Activated naive CD4-positive, alpha-beta T cell treated with anti-CD3 and anti-CD28 coated beads, Interleukin-2, amount 50 U/mL, for 72 hours (primary cell): ENCODE data around the gene CATSPERD. TPM values are rescaled to one million over a fixed set of nuclear protein-coding genes. Genes with fewer than 3 reads are reported as not detected.

ENCODE experiments used
- ATAC-seq, 2 donors: fragments of 150-1000 bp; cut with Tn5 transposase; 2 replicates each; pipeline ENCODE4 v1.10.0; 2021; ENCODE audit warnings: mild to moderate bottlenecking in 2 of 2, moderate library complexity in 2 of 2
- DNase-seq, 2 donors: peaks; one replicate each; pipeline ENCODE4 v3.0.0; 2021 to 2022; ENCODE audit warnings: low spot score in 2 of 2
- H3K27ac Mint-ChIP-seq, 2 donors: one replicate each; pipeline ENCODE4 v1.8.0; 2022; ENCODE audit warnings: mild to moderate bottlenecking in 2 of 2, mixed read lengths in 2 of 2
- H3K36me3 Mint-ChIP-seq, 2 donors: one replicate each; pipeline ENCODE4 v1.8.0; 2022; ENCODE audit warnings: mixed read lengths in 2 of 2
- H3K9me3 Mint-ChIP-seq, 2 donors: one replicate each; pipeline ENCODE4 v1.8.0; 2022; ENCODE audit warnings: mixed read lengths in 2 of 2
- total RNA-seq, 2 donors: library from RNA; stranded (reverse); gene quantifications; one replicate each; pipeline ENCODE4 v1.2.3, GENCODE V29; 2022

Gene CATSPERD, protein sequence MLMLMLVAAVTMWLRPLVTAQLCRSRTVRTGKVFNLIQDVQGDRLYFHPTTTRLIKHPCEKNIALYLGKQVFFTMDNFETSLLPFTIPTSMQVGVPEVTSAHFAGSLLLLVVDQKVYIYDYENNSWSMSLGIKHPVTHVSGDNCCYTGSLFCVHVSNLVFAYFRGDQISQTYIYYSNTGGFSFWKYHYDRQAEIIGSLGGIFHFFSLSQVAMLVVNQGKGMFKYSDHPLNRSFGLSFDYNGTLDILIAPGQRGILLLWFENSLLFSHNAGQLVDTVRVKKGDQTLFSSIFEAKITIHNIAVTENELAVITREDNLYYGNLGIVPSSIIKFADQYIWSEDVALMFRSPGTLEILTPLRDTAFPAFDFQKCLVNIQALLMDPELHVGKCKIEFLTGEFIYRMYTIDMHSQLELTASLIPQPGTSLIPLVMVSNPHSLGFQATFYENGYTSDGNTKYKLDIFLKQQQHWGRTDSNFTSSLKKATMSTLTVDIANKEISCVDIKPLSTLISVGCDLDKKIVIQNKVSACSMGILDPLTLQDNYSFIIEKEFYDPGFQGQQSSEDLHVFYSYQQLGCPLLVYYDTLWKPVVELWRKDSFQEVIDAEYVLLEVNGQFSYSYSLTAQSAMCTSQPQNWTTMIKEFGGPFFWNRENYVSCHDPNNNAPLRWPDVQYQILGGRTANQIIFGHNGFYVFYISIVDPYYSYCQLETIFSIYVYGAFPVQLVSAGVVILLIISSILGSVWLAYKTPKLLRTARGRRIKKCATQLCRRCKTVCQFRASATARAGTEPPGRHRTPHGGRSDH
- not detected for total RNA-seq

DNA sequence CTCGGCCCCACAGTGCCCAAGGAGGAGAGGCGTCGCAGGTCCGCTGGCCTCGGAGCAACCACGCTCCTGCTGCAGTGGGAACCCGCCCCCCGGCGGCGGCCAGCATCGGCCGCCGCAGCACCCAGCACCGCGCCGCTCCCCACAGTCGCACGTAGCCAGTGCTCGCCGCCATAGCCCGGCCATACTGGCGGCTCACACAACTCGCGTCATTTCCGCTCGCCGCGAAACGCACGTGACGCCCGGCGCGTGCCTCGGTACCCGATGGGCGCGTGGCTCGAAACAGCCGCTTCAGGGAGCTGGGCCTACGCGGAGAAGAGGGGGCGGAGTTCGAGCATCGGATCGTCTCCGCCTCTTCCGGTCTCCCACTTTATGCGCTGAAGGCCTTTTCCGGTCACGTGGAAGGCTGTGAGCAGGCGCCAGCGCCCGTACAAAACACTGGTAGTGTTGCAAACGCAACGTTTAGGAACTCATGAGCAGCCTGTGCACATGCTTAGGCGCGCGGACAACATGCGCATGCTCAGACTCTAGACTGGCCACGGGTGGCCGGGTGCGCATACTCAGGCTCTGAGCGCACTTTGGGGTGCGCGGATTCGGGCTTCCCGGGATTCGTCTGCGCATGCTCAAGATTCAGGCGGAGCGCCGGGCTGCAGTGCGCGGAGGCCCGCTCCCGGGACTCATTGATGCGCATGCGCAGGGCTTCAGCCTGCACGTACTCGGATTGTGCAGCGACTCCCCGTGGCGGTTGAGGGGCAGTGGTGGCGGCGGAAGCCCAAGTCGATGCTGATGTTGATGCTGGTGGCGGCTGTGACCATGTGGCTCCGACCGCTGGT is at the start of gene CATSPERD, which contains the start of gene LONP1:
TSS of gene CATSPERD (plus strand) at position 677 of the 830 bp plus-strand sequence. CDS start at position 778, 101 bp downstream.
TSS of gene LONP1 (minus strand) at position 186 of the 830 bp plus-strand sequence. CDS start at position 172, 14 bp downstream.
- DNase-seq (peak; percentile 98 to 99), ATAC-seq (peak; percentile 90 to 91)
- Mint-ChIP-seq H3K36me3 (peaks cover 11 to 27% of the 10 kb centered on the region in 2 donors), H3K9me3 (no peaks in the 10 kb centered on the region), H3K27ac (peak within 1 kb of the TSS; percentile 99 to 100)

DNA sequence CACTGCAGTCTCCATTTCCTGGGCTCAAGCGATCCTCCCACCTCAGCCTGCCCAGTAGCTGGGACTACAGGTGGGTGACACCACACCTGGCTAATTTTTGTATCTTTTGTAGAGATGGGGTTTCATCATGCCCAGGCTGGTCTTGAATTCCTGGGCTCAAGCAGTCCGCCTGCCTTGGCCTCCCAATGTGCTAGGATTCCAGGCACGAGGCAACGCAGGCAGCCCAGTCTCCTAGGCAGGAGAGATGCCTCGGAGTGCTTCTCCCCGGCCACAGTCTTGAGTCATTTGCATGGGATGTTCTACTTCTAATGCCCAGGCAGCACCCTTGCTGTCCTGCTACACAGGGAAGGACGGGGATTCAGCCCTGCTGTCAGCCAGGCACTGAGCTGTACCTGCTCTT is 48.8 kb upstream of the CATSPERD start:
- DNase-seq (no peak), ATAC-seq (no peak)
- peaks cover 7 to 8% of the 10 kb centered on the region in 2 donors for H3K36me3 Mint-ChIP-seq
- peaks cover 0 to 5% of the 10 kb centered on the region in 2 donors for H3K9me3 Mint-ChIP-seq
- H3K27ac Mint-ChIP-seq: no peak overlapping the region

DNA sequence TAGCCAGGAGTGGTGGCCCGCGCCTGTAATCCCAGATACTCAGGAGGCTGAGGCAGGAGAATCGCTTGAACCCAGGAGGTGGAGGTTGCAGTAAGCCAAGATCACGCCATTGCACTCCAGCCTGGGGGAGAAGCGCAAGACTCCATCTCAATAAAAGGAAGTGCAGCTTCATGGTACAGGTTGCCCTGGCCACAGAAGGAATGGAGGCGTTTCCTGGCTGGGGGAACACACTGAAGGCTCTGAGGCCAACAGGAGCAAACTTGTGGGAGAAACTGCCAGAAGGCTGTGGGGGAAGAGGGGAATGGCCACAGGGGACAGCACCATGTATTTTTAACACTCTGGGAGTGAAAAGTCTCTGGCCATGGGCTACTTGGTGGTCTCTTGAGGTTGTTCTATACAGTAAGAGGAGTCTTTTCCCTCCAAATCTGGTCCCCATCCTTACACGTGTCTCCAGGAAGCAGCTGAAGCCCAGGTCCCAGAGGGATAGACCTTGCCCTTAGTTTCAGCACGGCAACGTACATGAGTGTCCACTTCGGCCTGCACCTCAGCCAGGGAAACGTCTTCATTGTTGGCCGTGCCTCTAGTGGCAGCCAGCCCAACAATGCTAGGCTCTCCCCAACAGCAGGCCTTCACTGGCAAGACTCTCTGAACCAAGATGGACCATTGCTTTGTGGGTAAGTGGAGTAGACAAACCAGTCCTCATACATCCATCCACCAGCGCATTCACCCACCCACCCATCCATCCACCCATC is 47.6 kb upstream of the CATSPERD start:
- peaks cover 0 to 7% of the 10 kb centered on the region in 2 donors for H3K36me3 Mint-ChIP-seq
- H3K27ac Mint-ChIP-seq: peak overlapping the region; percentile 55 to 64
- peaks cover 0 to 5% of the 10 kb centered on the region in 2 donors for H3K9me3 Mint-ChIP-seq
- DNase-seq (no peak), ATAC-seq (no peak)

DNA sequence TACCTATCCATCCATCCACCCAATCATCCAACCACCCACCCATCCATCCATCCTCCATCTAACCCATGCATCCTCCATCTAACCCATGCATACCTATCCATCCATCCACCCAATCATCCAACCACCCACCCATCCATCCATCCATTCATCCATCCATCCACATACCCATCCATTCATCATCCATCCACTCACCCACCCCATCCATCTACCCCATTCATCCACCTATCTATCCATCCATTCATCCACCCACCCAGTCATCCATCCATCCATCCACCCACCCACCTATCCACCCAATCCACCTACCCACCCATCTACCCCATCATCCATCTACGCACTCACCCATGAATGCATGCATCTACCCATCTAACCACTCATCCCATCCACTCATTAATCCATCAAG is 46.7 kb upstream of the CATSPERD start:
- no peak overlapping the region for H3K27ac Mint-ChIP-seq
- peaks cover 0 to 5% of the 10 kb centered on the region in 2 donors for H3K9me3 Mint-ChIP-seq
- ATAC-seq (no peak), DNase-seq (no peak)
- peaks cover 0 to 7% of the 10 kb centered on the region in 2 donors for H3K36me3 Mint-ChIP-seq

DNA sequence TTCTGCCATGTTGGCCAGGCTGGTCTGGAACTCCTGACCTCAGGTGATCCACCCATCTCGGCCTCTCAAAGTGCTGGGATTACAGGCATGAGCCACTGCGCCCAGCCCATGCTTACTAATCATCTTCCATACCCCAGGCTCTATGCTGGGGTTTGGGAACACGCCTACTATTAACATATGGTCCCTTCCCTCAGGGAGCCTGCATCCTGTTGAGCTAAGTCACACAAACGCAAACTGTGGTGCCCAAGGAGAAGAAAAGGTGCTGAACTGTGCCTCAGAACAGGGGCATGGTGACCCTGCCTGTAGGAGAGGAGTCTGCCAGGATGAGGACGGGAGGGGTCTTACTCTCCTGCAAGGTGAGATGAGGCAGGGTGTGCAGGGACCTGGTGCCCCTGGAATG is 45.7 kb upstream of the CATSPERD start:
- no peak for ATAC-seq
- H3K36me3 Mint-ChIP-seq: peaks cover 7 to 8% of the 10 kb centered on the region in 2 donors
- DNase-seq: no peak
- peaks cover 0 to 5% of the 10 kb centered on the region in 2 donors for H3K9me3 Mint-ChIP-seq
- peak overlapping the region in 1 of 2 donors; percentile 25 for H3K27ac Mint-ChIP-seq

DNA sequence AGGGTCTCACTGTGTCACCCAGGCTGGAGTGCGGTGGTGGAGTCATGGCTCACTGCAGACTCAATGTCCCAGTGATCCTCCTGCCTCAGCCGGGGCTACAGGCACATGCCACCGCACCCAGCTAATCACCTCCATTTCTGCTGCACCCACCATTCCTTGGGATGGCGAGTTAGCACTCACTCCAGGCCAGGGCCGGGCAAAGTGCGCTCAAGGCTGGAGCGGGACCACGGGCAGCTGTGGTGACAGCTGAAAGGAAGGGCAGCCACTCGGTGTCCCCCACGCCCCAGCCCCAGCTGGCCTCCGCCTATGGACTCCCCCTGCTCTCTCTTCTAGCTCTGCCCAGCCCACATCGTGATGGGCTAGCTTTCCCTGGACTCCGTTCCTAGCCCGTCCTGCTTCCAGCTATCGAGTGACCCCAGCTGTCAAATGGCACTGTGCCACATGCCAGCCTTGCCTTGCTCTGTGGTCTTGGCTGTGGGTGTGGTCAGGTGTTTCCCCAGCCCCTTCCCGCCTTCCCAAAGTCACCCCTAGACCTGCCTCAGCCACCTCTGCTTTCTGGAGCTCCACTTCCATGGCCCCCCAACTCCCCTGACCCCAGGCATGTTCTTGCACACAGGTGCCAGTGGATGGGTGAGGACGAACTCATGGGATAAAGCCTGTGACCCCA is 44.2 kb upstream of the CATSPERD start:
- Mint-ChIP-seq H3K27ac (peak overlapping the region; percentile 61 to 91), H3K36me3 (peaks cover 14 to 18% of the 10 kb centered on the region in 2 donors), H3K9me3 (peaks cover 0 to 5% of the 10 kb centered on the region in 2 donors)
- DNase-seq (no peak), ATAC-seq (no peak)

DNA sequence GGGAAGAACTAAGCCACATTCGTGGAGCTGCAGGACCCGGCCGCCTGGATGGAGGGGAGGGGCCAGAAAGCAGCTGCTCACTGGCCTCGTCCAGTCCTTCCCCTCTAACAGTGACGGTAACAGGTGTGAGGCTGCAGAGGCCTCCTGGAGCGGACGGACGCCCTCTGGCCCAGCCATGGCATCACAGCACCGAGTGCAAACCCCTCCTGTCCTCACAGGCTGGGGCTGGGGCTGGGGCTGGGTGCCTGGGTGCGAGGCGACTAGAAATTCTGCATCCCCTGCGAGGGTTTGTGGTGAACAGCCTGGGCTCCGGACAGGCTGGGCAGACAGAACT is 43.7 kb upstream of the CATSPERD start:
- DNase-seq (no peak), ATAC-seq (no peak)
- peaks cover 14 to 18% of the 10 kb centered on the region in 2 donors for H3K36me3 Mint-ChIP-seq
- H3K27ac Mint-ChIP-seq: peak overlapping the region in 1 of 2 donors; percentile 61
- H3K9me3 Mint-ChIP-seq: peaks cover 0 to 5% of the 10 kb centered on the region in 2 donors

DNA sequence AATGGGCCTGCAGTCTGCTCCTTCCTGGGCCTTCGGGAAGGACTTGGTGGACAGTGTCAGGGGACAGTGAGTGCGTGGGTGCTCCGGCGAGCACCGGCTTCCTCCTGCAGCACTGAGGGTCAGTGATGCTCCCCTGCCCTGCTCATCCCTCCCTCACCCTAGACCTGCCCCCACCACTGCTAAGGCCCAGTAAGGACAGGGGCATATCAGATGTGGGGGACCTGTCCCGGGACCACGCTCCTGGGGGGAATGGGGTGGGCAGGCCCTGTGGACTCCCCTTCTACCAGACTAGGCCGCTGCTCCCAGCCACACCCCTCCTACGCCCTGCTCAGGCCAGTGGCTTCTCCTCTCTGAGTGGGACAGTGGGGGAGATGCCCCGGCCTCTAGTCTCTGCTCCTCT is 43.3 kb upstream of the CATSPERD start:
- no peak for ATAC-seq
- Mint-ChIP-seq H3K9me3 (peaks cover 0 to 5% of the 10 kb centered on the region in 2 donors), H3K27ac (no peak overlapping the region), H3K36me3 (peaks cover 14 to 18% of the 10 kb centered on the region in 2 donors)
- DNase-seq: no peak

DNA sequence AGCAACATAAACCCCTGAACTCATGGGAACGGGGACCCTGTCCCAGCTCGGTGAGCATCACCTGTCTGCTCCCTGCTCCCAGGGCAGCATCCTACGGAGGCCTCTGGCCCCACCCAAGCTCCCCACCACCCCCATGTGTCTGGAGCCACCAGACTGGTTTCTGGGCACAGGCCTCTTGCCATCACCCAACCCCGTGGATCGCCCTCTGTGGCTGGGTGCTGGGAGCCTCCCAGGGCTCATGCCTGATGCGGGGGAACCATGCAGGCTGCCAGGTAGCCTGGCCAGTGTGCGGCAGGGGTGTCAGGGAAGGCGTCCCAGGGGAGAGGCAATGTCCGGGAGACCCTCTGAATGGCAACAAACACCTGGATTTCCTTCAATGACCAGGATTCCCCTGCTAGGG is 42.9 kb upstream of the CATSPERD start:
- peaks cover 0 to 5% of the 10 kb centered on the region in 2 donors for H3K9me3 Mint-ChIP-seq
- no peak for DNase-seq
- no peak overlapping the region for H3K27ac Mint-ChIP-seq
- peaks cover 14 to 18% of the 10 kb centered on the region in 2 donors for H3K36me3 Mint-ChIP-seq
- ATAC-seq: no peak

DNA sequence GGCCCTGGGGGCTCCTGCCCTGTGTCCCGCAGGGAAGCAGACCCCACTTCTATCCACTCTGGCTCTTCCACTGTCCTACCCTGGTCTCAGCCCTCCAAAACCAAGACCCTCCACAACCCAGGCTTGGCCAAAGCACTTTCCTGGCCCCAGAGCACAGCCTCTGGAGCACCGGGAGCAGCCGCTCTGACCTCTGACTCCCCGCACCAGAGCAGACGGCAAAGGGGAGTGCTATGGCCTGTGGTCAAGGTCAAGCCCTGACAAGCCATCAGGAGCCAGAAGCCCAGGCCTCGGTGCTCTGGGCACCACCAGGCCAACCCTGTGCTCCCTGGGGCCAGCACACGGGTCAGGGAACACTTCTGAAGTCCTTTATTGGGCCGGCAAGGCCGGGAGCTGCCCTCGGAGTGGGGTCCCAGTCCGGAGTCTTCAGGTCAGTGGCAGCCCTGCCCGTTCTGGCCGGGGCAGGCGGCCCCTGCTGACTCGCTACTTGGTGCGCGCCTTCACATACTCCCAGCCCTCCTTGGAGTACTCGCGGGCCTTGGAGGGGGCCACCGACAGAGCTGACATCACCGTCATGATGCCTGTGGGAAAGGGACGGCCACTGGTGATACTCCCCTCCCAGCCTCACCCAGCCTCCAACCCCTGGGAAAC is 42.2 kb upstream of the CATSPERD start:
- Mint-ChIP-seq H3K27ac (no peak overlapping the region), H3K9me3 (peaks cover 0 to 5% of the 10 kb centered on the region in 2 donors), H3K36me3 (peaks cover 14 to 18% of the 10 kb centered on the region in 2 donors)
- ATAC-seq: no peak
- no peak for DNase-seq

DNA sequence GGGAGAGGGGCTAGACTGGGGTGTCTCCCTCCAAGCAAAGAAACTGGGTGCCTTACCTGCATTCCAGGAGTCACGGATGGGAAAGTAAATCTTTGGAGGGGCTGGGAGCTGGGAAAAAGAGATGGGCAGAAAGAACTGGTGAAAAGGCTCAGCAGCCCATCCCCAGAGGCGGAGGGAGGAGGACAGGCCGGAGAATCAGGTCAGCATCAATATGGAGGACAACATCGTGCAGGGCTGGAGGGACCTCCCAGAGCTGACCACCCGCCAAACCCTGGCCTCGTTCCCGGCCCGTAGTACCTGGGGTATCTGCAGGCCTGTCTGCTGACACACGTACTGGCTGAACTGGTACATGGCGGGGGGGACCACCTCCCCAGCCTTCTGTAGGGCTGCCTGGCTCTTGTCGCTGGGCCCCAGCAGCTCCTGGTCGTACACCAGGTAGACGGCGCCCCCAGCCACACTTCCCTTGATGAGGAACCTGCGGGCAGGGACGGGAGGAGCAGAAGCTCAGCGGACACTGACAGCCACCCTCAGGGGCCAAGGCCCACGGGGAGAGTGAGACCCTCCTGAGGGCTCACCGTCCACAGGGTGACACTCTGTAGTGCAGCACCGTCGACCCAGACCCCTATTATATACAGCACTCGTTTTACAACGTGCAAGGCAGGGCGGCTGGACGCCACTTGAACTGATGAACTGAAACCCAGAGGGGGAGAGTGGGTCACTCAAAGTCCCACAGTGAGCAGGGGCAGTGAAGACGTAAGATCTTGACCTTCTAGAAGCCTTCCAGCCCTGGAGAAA is 41.0 kb upstream of the CATSPERD start:
- Mint-ChIP-seq H3K27ac (peak overlapping the region; percentile 88 to 100), H3K36me3 (peaks cover 14 to 18% of the 10 kb centered on the region in 2 donors), H3K9me3 (no peaks in the 10 kb centered on the region)
- DNase-seq (peak in 1 of 2 donors; percentile 29), ATAC-seq (no peak)

DNA sequence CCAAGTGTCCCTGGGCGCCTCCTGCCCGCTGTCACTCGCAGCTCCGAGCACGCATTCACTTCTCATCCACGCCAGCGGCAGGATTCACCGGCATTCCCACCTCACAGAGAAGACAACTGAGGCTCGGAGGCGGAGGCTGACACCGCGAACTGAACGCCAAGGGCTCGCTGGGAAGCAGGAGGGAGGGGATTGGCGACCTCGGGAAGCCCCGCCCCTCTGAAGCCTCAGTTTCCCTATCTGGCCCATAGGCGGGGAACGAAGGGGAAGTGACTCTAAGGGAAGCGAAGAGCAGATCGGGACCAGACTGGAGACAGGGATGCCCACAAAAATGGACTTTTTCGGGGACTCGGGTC is 40.4 kb upstream of the CATSPERD start:
- peaks cover 14 to 18% of the 10 kb centered on the region in 2 donors for H3K36me3 Mint-ChIP-seq
- H3K9me3 Mint-ChIP-seq: no peaks in the 10 kb centered on the region
- ATAC-seq (peak; percentile 0 to 1), DNase-seq (no peak)
- peak overlapping the region; percentile 88 to 100 for H3K27ac Mint-ChIP-seq

DNA sequence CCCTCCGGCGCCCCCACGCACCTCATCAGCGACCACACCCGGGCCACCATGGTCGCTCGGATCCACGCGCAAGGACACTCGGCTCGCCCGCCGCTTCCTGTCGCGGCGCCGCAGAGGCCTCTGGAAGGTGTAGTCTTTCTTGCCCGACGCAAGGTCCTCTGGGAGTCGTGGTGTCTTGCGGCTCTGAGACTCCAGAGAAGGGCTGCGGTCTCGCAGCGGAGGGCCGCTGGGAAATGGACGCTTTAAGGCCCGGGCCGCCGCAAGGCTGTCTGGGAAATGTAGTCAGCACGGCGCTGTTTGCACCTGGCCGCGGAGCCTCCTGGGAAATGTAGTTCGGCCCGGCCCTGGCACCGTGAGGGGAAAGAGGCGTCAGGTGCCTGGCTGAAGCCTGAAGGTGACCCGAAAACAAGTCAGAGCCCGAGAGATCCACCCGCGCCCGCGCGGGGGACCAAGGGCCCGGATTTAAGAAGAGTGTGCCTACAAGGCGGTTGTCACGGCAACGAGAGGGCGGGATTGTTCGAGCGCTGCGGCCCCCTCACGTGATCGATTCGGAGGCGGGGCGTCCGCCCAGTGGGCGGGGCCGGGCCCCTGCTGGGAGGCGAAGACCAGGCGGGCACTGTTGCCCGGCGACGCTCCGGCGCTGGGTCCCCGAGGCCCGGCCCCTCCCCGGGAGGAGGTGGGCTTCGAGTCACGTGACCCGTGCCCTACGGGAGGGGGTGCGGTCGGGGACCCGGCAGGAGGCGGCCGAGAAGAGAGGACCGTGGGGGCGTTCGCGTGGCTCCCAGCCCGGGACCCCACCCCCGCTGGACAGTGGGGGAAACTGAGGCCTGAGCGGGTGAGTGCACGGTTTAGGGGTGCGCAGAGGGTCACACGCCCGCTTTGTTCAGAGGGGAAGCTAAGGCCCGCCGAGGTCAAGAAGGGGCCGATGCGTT is 39.7 kb upstream of the CATSPERD start, which contains the start of the genes HSD11B1L and MICOS13:
TSS of gene HSD11B1L (plus strand) at position 591 of the 932 bp plus-strand sequence. CDS start 3,806 bp downstream, outside the sequence.
TSS of gene MICOS13 (minus strand) at position 80 of the 932 bp plus-strand sequence. CDS start at position 50, 30 bp downstream.
- DNase-seq: peak; percentile 98 to 99
- Mint-ChIP-seq H3K9me3 (no peaks in the 10 kb centered on the region), H3K27ac (peak within 1 kb of the TSS; percentile 88 to 100), H3K36me3 (peaks cover 14 to 18% of the 10 kb centered on the region in 2 donors)
- peak; percentile 92 to 94 for ATAC-seq
